ENCODE measurements around the gene GRK6.
A peak's percentile ranks its signal among the peaks of the same experiment; 100 is the strongest.

GRCh38 chr5:177403792-177404640 lies 22.5 kb upstream of the GRK6 start:
- TF ChIP-seq EP300 (conservative IDR thresholded peaks at IDR 0.05; ENCODE audit: poor library complexity, severe bottlenecking) (no peak), CTCF (IDR thresholded peaks at IDR 0.05; ENCODE audit: poor library complexity, severe bottlenecking) (peak; percentile 79), POLR2AphosphoS5 (IDR thresholded peaks at IDR 0.05) (peak; percentile 35), EZH2 (IDR thresholded peaks at IDR 0.05; ENCODE audit: borderline replicate concordance, insufficient read depth, low read length, poor library complexity, severe bottlenecking) (no peak), REST (IDR thresholded peaks at IDR 0.05; ENCODE audit: borderline replicate concordance) (no peak), TAF1 (IDR thresholded peaks at IDR 0.05; ENCODE audit: low read depth) (no peak), SMC3 (conservative IDR thresholded peaks at IDR 0.05; ENCODE audit: poor library complexity) (peak; percentile 66)

All from neural cell (in vitro differentiated cells).